ENCODE results near the gene RGSL1. TPM values are rescaled to one million over a fixed set of nuclear protein-coding genes. Genes with fewer than 3 reads are reported as not detected.

RGSL1 gene
- total RNA-seq, 1 experiment from 2014 or later = not detected

DNA sequence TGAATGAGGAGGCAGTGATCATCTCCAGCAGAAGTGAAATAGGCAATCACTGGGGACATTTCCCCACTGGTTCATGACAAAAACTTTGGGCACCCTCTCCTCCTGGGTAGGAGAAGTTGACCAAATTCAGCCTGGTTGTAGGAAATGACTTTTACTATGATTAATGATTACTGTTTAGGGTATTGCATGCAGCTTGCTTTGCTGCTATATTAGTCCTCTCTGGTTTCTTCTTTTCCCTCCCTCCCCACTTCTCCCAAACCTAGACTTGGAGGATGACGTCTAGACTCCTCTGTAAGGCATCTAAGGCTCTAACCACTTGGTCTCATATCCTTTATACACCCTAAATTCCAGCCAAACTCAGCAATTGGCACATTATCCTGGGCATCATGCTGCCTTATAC, 157.6 kb downstream of the RGSL1 start:
- H3K27ac ChIP-seq = no peak overlapping the region
- DNase-seq (ENCODE audit: low read depth in 1 of 2, low spot score in 2 of 2) = no peak
- no peaks in the 10 kb centered on the region for H3K27me3 ChIP-seq (replicated peaks)
- H3K4me1 ChIP-seq (replicated peaks) = peaks cover 41% of the 10 kb centered on the region
- H3K36me3 ChIP-seq = peaks cover 4% of the 10 kb centered on the region
- H3K9me3 ChIP-seq (replicated peaks) = no peaks in the 10 kb centered on the region
- no peak overlapping the region for H3K4me3 ChIP-seq

DNA sequence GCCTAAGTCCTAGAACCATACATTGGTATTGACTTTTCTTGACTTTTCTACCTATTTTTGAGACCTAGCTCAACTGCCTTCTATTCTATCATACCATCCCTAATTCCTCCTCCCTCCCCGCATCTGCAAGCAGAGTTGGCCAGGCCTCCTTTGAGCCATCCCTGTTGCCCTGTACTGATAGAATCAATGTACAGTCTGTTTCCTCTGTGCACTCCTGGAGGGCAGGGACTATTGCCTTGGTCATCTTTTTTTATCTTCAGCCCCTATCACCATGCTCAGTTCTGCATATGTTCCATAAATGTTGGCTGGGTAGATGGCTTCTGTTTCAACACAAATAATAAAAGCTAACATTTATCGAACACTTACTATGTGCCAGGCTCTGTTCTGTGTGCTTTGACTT, 158.3 kb downstream of the RGSL1 start:
- Histone ChIP-seq H3K27me3 (replicated peaks) (no peaks in the 10 kb centered on the region), H3K36me3 (no peaks in the 10 kb centered on the region)

DNA sequence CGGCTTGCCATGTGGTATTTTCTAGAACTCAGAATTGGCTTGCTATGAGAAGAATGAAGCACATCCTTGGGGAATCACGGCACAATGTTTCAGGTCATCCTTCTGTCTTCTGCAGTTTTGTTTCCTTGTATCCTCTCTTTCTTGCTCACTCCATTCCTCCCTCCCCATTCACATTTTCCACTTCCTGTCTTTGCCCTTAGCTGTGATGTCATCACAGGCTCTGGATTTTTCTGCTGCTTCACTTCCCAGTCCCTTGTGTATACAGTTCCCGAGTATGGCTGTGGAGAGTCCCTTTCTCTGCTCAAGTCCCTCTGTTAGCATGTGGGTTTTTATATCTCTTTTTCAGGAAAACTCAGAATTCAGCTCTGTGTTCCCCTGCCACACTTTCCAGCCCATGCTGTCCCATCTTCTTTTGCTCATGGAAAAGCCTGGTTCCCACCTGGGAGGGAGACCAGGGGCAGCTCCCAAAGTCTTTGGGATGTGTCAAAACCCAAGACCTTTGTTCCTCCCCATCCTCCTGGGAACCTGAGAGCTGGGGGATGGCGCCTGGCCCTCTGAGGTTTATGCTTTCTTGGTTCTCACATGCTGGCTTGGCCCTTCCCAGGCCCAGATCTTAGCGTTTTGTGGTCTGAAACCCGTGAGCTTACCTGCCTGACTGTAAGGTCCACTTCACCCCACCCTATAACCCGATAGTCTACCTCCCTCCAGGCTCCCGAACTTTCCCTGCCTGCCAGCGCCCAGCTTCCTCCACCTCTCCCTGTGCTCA, 159.1 kb downstream of the RGSL1 start:
- peak overlapping the region; percentile 76 for H3K27ac ChIP-seq
- H3K4me3 ChIP-seq = no peak overlapping the region
- H3K9me3 ChIP-seq (replicated peaks) = no peaks in the 10 kb centered on the region
- peak in 1 of 2 experiments; percentile 70 for DNase-seq (ENCODE audit: low read depth in 1 of 2, low spot score in 2 of 2)
- no peaks in the 10 kb centered on the region for H3K27me3 ChIP-seq (replicated peaks)
- H3K4me1 ChIP-seq (replicated peaks) = peaks cover 29% of the 10 kb centered on the region
- no peaks in the 10 kb centered on the region for H3K36me3 ChIP-seq

More for the DNA sequence above, 158.3 kb downstream of the RGSL1 start:
- no peaks in the 10 kb centered on the region for H3K9me3 ChIP-seq (replicated peaks)
- H3K27ac ChIP-seq = no peak overlapping the region; the same call in 1 of the 2 replicates
- DNase-seq (ENCODE audit: low read depth in 1 of 2, low spot score in 2 of 2) = no peak
- H3K4me1 ChIP-seq (replicated peaks) = peaks cover 34% of the 10 kb centered on the region
- no peak overlapping the region for H3K4me3 ChIP-seq

Other genes starting within 250 kb of the RGSL1 start
- 150 and 181 TPM in 2 replicates for gene GLUL, start 58.4 kb upstream of the RGSL1 start, total RNA-seq (2014; rRNA removed; shearing (Covaris generic))
- not detected in 2 replicates for gene TEDDM1, start 49.5 kb upstream of the RGSL1 start, total RNA-seq (2014; rRNA removed; shearing (Covaris generic))
- gene RNASEL, start 139.1 kb downstream of the RGSL1 start, total RNA-seq (2014; rRNA removed; shearing (Covaris generic)) = 8.8 and 11.5 TPM in 2 replicates
- 5.0 and 5.7 TPM in 2 replicates for gene RGS16, start 154.2 kb downstream of the RGSL1 start, total RNA-seq (2014; rRNA removed; shearing (Covaris generic))
- gene RGS8, start 234.4 kb downstream of the RGSL1 start, total RNA-seq (2014; rRNA removed; shearing (Covaris generic)) = 0.37 TPM in 1 of 2 replicates, not detected in the other